Ishikawa (cell line): ENCODE data around the gene TBC1D21.
A peak's percentile ranks its signal among the peaks of the same experiment; 100 is the strongest.

Experiments used
- CEBPB ChIP-seq: IDR thresholded peaks from 2 replicates; pipeline ENCODE4 v1.6.1; 2012
- CREB1 ChIP-seq: IDR thresholded peaks from 2 replicates; pipeline ENCODE4 v1.6.1; 2012; ENCODE audit warnings: low read depth
- EGR1 ChIP-seq: IDR thresholded peaks from 2 replicates; pipeline ENCODE4 v1.6.1; 2012
- EP300 ChIP-seq: IDR thresholded peaks from 2 replicates; pipeline ENCODE4 v1.6.1; 2012; ENCODE audit warnings: borderline replicate concordance
- FOXM1 ChIP-seq: IDR thresholded peaks from 2 replicates; pipeline ENCODE4 v1.6.1; 2012; ENCODE audit warnings: low read depth, borderline replicate concordance
- NFIC ChIP-seq: IDR thresholded peaks from 2 replicates; pipeline ENCODE4 v1.6.1; 2012
- RAD21 ChIP-seq: IDR thresholded peaks from 2 replicates; pipeline ENCODE4 v1.6.1; 2012; ENCODE audit warnings: low read depth
- TAF1 ChIP-seq: IDR thresholded peaks from 2 replicates; pipeline ENCODE4 v1.6.1; 2012; ENCODE audit warnings: low read depth, mild to moderate bottlenecking
- TCF12 ChIP-seq: IDR thresholded peaks from 2 replicates; pipeline ENCODE4 v1.6.1; 2012; ENCODE audit warnings: low read depth
- TEAD4 ChIP-seq: IDR thresholded peaks from 2 replicates; pipeline ENCODE4 v1.6.1; 2012
- YY1 ChIP-seq: IDR thresholded peaks from 2 replicates; pipeline ENCODE4 v1.6.1; 2012; ENCODE audit warnings: low read depth
- ZBTB7A ChIP-seq: IDR thresholded peaks from 2 replicates; pipeline ENCODE4 v1.6.1; 2012; ENCODE audit warnings: low read depth
- TF ChIP-seq, protein P1 (sequence below): IDR thresholded peaks from 2 replicates; pipeline ENCODE4 v1.6.1; 2012
- TF ChIP-seq, protein P2 (sequence below): IDR thresholded peaks from 2 replicates; pipeline ENCODE4 v1.6.1; 2012; ENCODE audit warnings: low read depth, mild to moderate bottlenecking
- TF ChIP-seq, protein P3 (sequence below): IDR thresholded peaks from 2 replicates; pipeline ENCODE4 v1.6.1; 2012

TBC1D21 gene

DNA sequence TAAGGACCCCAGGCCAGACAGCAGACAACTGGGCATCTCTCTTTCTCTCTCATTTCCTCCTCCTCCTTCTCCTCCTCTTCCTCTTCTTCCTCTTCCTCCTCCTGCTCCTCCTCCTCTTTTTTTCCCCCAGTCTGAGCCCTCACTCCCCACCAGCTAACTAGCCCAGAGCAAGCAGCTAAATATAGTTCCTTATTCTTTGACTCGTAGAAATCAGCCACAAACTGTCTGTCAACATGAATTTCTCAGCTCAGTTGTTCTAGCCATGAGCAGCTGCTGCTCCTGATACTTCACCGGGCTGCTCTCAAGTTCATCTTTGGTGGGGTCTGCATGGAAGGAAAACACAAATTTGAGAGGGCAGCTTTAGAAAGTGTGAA is 33.7 kb downstream of the TBC1D21 start:
- TF ChIP-seq ZBTB7A: no peak
- TF ChIP-seq FOXM1: no peak
- TF ChIP-seq TAF1: no peak
- TF ChIP-seq EGR1: no peak
- TF ChIP-seq TEAD4: no peak
- no peak for TF ChIP-seq TCF12
- no peak for TF ChIP-seq EP300
- no peak for TF ChIP-seq NFIC
- TF ChIP-seq, protein P1, sequence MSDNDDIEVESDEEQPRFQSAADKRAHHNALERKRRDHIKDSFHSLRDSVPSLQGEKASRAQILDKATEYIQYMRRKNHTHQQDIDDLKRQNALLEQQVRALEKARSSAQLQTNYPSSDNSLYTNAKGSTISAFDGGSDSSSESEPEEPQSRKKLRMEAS: no peak
- no peak for TF ChIP-seq CEBPB
- TF ChIP-seq CREB1: no peak
- TF ChIP-seq, protein P2, sequence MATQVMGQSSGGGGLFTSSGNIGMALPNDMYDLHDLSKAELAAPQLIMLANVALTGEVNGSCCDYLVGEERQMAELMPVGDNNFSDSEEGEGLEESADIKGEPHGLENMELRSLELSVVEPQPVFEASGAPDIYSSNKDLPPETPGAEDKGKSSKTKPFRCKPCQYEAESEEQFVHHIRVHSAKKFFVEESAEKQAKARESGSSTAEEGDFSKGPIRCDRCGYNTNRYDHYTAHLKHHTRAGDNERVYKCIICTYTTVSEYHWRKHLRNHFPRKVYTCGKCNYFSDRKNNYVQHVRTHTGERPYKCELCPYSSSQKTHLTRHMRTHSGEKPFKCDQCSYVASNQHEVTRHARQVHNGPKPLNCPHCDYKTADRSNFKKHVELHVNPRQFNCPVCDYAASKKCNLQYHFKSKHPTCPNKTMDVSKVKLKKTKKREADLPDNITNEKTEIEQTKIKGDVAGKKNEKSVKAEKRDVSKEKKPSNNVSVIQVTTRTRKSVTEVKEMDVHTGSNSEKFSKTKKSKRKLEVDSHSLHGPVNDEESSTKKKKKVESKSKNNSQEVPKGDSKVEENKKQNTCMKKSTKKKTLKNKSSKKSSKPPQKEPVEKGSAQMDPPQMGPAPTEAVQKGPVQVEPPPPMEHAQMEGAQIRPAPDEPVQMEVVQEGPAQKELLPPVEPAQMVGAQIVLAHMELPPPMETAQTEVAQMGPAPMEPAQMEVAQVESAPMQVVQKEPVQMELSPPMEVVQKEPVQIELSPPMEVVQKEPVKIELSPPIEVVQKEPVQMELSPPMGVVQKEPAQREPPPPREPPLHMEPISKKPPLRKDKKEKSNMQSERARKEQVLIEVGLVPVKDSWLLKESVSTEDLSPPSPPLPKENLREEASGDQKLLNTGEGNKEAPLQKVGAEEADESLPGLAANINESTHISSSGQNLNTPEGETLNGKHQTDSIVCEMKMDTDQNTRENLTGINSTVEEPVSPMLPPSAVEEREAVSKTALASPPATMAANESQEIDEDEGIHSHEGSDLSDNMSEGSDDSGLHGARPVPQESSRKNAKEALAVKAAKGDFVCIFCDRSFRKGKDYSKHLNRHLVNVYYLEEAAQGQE: no peak
- TF ChIP-seq, protein P3, sequence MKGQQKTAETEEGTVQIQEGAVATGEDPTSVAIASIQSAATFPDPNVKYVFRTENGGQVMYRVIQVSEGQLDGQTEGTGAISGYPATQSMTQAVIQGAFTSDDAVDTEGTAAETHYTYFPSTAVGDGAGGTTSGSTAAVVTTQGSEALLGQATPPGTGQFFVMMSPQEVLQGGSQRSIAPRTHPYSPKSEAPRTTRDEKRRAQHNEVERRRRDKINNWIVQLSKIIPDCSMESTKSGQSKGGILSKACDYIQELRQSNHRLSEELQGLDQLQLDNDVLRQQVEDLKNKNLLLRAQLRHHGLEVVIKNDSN: no peak
- no peak for TF ChIP-seq RAD21

DNA sequence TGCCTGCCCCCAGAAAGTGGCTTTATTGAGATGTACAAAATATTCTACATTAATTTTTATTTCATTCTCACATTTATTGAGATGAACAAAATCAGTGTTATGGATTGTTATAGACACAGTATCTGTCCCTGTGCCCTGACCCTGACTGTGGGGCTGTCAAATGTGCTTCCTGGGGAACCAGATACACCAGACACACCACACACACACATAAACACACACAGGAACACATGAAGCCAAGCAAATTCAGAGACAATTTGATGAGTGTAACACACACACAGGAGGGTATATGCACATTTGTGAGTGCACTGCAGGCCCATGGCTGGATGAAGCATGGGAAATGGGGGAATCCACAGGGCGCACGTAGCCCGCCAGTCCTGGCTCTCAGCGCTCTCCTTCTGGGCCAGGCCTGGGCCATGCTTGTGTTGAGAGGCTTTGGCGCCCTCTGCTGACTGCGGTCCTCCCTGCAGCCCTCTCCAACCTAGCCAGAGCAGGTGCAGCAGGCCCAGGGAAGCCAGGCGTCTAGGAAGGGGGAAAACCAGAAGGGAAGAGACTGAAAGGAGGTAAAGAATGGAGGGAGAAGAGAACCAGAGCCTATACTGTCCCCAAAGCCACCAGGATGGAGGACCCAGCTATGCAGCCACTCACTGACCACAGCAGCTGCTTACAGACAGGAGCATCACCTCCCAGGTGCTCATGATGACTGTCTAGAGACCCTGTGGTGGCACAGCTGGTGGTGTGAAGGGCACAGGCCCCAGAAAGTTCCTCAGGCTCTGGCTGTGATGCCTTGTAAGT is 34.9 kb downstream of the TBC1D21 start:
- TF ChIP-seq CEBPB: no peak
- TF ChIP-seq NFIC: no peak
- TF ChIP-seq EGR1: no peak
- no peak for TF ChIP-seq CREB1
- TF ChIP-seq EP300: no peak
- no peak for TF ChIP-seq TAF1
- no peak for TF ChIP-seq ZBTB7A
- TF ChIP-seq RAD21: peak; percentile 89

DNA sequence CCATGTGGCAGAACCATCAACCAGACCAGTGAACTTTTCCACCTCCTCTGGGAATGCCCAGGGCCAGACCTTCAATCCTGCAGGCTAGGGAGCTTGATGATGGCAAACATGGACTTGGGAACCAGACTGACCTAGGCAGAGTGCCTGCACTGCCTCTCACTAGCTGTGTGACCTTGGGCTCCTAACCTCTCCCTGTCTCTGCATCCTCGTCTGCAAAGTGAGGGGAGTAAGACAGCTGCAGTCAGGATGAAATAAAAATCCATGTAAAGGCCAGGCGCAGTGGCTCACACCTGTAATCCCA is 35.4 kb downstream of the TBC1D21 start:
- TF ChIP-seq NFIC: no peak
- no peak for TF ChIP-seq FOXM1
- TF ChIP-seq, protein P1: no peak
- TF ChIP-seq ZBTB7A: no peak
- TF ChIP-seq EGR1: no peak
- no peak for TF ChIP-seq TAF1
- TF ChIP-seq, protein P3: no peak
- TF ChIP-seq, protein P2: no peak
- TF ChIP-seq RAD21: no peak
- no peak for TF ChIP-seq EP300
- TF ChIP-seq TEAD4: no peak
- no peak for TF ChIP-seq CREB1
- no peak for TF ChIP-seq TCF12
- no peak for TF ChIP-seq YY1
- TF ChIP-seq CEBPB: no peak

DNA sequence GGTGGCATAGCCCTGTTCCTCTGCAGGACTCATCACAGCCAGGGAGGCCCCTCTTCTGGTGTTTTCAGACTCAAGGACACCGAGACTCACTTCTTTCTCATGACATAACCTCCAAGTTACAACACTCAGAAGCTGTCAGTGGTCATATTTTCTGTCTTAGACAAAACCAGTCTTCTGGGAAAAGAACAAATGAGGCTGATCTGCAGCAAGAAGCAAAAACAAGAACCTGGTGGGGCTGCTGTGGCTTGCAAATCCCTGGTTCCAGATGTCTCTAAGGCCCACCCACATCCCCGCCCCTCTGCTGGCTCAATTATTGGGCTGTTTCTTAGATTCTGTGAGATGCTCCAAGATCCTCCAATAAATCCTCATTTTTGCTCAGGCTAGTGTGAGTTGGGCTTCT is 36.3 kb downstream of the TBC1D21 start:
- no peak for TF ChIP-seq CREB1
- no peak for TF ChIP-seq ZBTB7A
- TF ChIP-seq, protein P1: no peak
- no peak for TF ChIP-seq YY1
- no peak for TF ChIP-seq EGR1
- no peak for TF ChIP-seq FOXM1
- TF ChIP-seq, protein P3: no peak
- no peak for TF ChIP-seq TCF12
- no peak for TF ChIP-seq TEAD4
- TF ChIP-seq, protein P2: no peak
- TF ChIP-seq CEBPB: no peak
- TF ChIP-seq NFIC: no peak
- no peak for TF ChIP-seq RAD21
- no peak for TF ChIP-seq TAF1
- TF ChIP-seq EP300: no peak
